Endodermal cell (in vitro differentiated cells): ENCODE results near the gene WNT2. TPM values are rescaled to one million over a fixed set of nuclear protein-coding genes. Genes with fewer than 3 reads are reported as not detected.
A peak's percentile ranks its signal among the peaks of the same experiment; 100 is the strongest.

Source experiments
- DNase-seq: peaks from one replicate; pipeline ENCODE4 v3.0.0-alpha.2; 2017
- H3K27ac ChIP-seq: 2 replicates; pipeline ENCODE4 v1.5.1; 2013; ENCODE audit warnings: mild to moderate bottlenecking, low read depth, low read length, moderate library complexity
- H3K27me3 ChIP-seq: 2 replicates; pipeline ENCODE4 v1.6.1; 2013; ENCODE audit warnings: mild to moderate bottlenecking, low read length, moderate library complexity; ENCODE audit not compliant: insufficient read depth, control insufficient read depth, poor library complexity, severe bottlenecking
- H3K36me3 ChIP-seq: 2 replicates; pipeline ENCODE4 v1.7.0; 2013; ENCODE audit warnings: mild to moderate bottlenecking, low read length, moderate library complexity; ENCODE audit not compliant: control insufficient read depth, insufficient read depth
- H3K4me1 ChIP-seq: one replicate; pipeline ENCODE4 v1.7.0; 2013; ENCODE audit warnings: low read length; ENCODE audit not compliant: control insufficient read depth, insufficient read depth
- H3K4me3 ChIP-seq: 2 replicates; pipeline ENCODE4 v1.5.1; 2013; ENCODE audit warnings: mild to moderate bottlenecking, low read length, moderate library complexity
- H3K9ac ChIP-seq: 2 replicates; pipeline ENCODE4 v1.6.1; 2013; ENCODE audit warnings: mild to moderate bottlenecking, low read length, moderate library complexity; ENCODE audit not compliant: poor library complexity, severe bottlenecking; ENCODE audit errors: extremely low read depth
- H3K9me3 ChIP-seq: 2 replicates; pipeline ENCODE4 v1.6.1; 2013; ENCODE audit warnings: mild to moderate bottlenecking, low read length, moderate library complexity; ENCODE audit not compliant: control insufficient read depth
- H3K27ac Mint-ChIP-seq: 2 replicates; pipeline ENCODE4 v1.8.0; 2020; ENCODE audit warnings: mixed read lengths
- H3K27me3 Mint-ChIP-seq: 2 replicates; pipeline ENCODE4 v1.8.0; 2021; ENCODE audit warnings: mild to moderate bottlenecking, mixed read lengths; ENCODE audit not compliant: insufficient read depth
- H3K36me3 Mint-ChIP-seq: 2 replicates; pipeline ENCODE4 v1.8.0; 2020; ENCODE audit warnings: low read depth, mixed read lengths
- H3K4me1 Mint-ChIP-seq: 2 replicates; pipeline ENCODE4 v1.8.0; 2020; ENCODE audit warnings: mixed read lengths
- H3K4me3 Mint-ChIP-seq: 2 replicates; pipeline ENCODE4 v1.8.0; 2020; ENCODE audit warnings: mild to moderate bottlenecking, moderate library complexity, mixed read lengths
- H3K9me3 Mint-ChIP-seq: 2 replicates; pipeline ENCODE4 v1.8.0; 2020; ENCODE audit warnings: mild to moderate bottlenecking, mixed read lengths
- WGBS, 2 experiments: methylation state at CpG; one replicate each; pipeline versions ENCODE4 v1.1.5 to v1.1.7; 2013; ENCODE audit warnings: missing lambda C conversion rate in 2 of 2, mixed read lengths in 1 of 2; ENCODE audit not compliant: insufficient coverage in 1 of 2, insufficient read length in 1 of 2; 5-methylcytosine and 5-hydroxymethylcytosine counted together
- total RNA-seq, 2 donors: library from RNA; stranded (reverse); fragmentation: NEBNext Ultra II Directional in 1 of 2; extraction: Animal tissue kit (Norgen Biotek cat#: 25700) in 1 of 2; gene quantifications; 2 replicates in 1 of 2; 3 replicates in 1 of 2; pipeline ENCODE4 v1.2.1, GENCODE V29; 2021
- TF ChIP-seq, protein P1 (sequence below): fragments of 200-600 bp; sonication (generic); conservative IDR thresholded peaks from 2 replicates; pipeline ENCODE4 v1.5.0; 2021; ENCODE audit warnings: antibody characterized with exemption, mild to moderate bottlenecking

The WNT2 gene
- total RNA-seq, 2 donors from 2014 or later, result not detected

DNA sequence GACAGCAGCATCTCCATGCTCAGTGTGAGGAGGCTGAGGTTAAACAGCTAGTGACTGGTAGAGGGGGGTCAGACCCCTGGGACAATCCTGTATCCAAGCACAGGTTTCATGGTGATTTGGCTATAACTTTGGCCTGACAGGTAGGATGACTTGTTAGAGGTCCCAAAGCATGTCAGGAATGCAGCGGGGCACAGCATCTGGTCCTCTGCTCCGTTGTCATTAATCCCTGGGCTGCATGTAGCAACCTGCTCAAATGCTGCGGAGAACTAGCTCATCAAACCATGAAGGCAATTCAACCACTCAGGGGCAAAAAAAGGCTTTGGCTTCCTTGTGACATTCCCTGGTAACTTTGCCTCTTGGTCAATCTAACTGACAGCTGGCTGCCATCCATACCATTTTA, 26.8 kb downstream of the WNT2 start:
- Mint-ChIP-seq H3K27ac (no peak overlapping the region), H3K36me3 (no peaks in the 10 kb centered on the region), H3K9me3 (no peaks in the 10 kb centered on the region), H3K4me1 (no peaks in the 10 kb centered on the region), H3K27me3 (peaks cover 6% of the 10 kb centered on the region), H3K4me3 (no peak overlapping the region)
- Histone ChIP-seq H3K4me3 (no peak overlapping the region), H3K9me3 (no peaks in the 10 kb centered on the region), H3K27ac (no peak overlapping the region), H3K9ac (no peak overlapping the region), H3K36me3 (no peaks in the 10 kb centered on the region), H3K27me3 (no peaks in the 10 kb centered on the region), H3K4me1 (no peaks in the 10 kb centered on the region)
- 68 to 78% methylated on average over 3 of the region's 3 CpGs for WGBS, 2 experiments
- peak; percentile 68 for DNase-seq
- TF ChIP-seq, protein P1, sequence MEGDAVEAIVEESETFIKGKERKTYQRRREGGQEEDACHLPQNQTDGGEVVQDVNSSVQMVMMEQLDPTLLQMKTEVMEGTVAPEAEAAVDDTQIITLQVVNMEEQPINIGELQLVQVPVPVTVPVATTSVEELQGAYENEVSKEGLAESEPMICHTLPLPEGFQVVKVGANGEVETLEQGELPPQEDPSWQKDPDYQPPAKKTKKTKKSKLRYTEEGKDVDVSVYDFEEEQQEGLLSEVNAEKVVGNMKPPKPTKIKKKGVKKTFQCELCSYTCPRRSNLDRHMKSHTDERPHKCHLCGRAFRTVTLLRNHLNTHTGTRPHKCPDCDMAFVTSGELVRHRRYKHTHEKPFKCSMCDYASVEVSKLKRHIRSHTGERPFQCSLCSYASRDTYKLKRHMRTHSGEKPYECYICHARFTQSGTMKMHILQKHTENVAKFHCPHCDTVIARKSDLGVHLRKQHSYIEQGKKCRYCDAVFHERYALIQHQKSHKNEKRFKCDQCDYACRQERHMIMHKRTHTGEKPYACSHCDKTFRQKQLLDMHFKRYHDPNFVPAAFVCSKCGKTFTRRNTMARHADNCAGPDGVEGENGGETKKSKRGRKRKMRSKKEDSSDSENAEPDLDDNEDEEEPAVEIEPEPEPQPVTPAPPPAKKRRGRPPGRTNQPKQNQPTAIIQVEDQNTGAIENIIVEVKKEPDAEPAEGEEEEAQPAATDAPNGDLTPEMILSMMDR, result no peak

DNA sequence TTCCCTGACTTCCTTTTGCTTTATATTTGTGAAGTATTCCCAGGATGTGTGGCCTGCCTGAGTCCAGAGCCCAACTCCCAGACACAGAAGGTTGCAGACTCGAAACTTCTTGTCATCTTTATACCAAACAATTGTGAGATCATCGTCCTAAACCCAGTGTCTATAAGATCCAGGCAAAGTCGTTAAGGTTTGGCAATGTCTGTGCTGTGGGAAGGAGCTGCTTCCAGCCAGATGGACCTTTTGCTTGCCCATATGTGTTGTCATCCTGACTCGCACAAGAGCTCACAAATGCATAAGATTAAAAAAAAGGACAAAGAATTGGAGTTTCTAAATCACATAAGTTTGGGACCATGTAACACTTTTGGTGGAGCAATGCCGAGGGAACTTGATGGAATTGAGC, 37.0 kb downstream of the WNT2 start:
- Mint-ChIP-seq H3K4me3 (no peak overlapping the region), H3K4me1 (no peaks in the 10 kb centered on the region), H3K27ac (no peak overlapping the region), H3K9me3 (no peaks in the 10 kb centered on the region), H3K27me3 (no peaks in the 10 kb centered on the region), H3K36me3 (no peaks in the 10 kb centered on the region)
- Histone ChIP-seq H3K36me3 (no peaks in the 10 kb centered on the region), H3K4me3 (no peak overlapping the region), H3K9me3 (no peaks in the 10 kb centered on the region), H3K9ac (no peak overlapping the region), H3K4me1 (no peaks in the 10 kb centered on the region), H3K27me3 (peaks cover 5% of the 10 kb centered on the region), H3K27ac (no peak overlapping the region)
- TF ChIP-seq, protein P1, result no peak
- DNase-seq, result no peak
- WGBS, 2 experiments, result 87 to 89% methylated on average over 4 to 5 of the region's 5 CpGs

DNA sequence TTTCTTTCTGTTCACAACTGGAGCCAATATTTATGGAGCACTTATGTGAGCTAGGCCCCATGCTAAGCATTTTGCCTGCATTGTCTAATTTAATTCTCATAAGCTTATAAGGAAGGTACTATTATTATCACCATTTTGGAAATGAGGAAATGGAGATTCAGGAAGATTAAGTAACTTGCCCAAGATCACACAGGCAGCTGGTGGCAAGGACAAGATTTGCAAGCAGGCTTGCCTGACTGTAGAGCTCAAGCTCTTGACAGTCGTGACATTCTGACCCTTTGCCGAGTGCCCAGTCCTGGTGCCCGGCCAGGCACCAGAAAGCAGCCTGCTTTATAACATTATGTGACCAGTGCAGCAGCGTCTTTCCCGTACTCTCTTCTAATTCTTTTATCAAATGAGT, 38.2 kb downstream of the WNT2 start:
- TF ChIP-seq, protein P1, result no peak
- no peaks in the 10 kb centered on the region for H3K36me3 Mint-ChIP-seq
- peak; percentile 35 for DNase-seq
- Histone ChIP-seq H3K4me1 (no peaks in the 10 kb centered on the region), H3K9me3 (no peaks in the 10 kb centered on the region), H3K4me3 (no peak overlapping the region), H3K27ac (no peak overlapping the region), H3K9ac (no peak overlapping the region), H3K27me3 (no peaks in the 10 kb centered on the region), H3K36me3 (no peaks in the 10 kb centered on the region)
- no peak overlapping the region for H3K4me3 Mint-ChIP-seq
- 91 to 95% methylated on average over 4 to 5 of the region's 5 CpGs for WGBS, 2 experiments
- H3K9me3 Mint-ChIP-seq, result no peaks in the 10 kb centered on the region
- H3K27ac Mint-ChIP-seq, result no peak overlapping the region
- no peaks in the 10 kb centered on the region for H3K27me3 Mint-ChIP-seq
- no peaks in the 10 kb centered on the region for H3K4me1 Mint-ChIP-seq
